Right lobe of liver (tissue), 6 donors: Measurements from ENCODE around the gene ARHGAP12. TPM values are rescaled to one million over a fixed set of nuclear protein-coding genes. Genes with fewer than 3 reads are reported as not detected.

Source experiments
- ATAC-seq, 4 donors: fragments of 200-7000 bp; cut with Tn5 transposase; one replicate each; pipeline ENCODE4 v1.9.1; 2020; ENCODE audit warnings: mild to moderate bottlenecking in 4 of 4, moderate library complexity in 4 of 4
- DNase-seq, 3 donors: peaks; one replicate each; pipeline ENCODE4 v3.0.0-alpha.2; 2020
- H3K27ac ChIP-seq, 3 donors: fragments of 200-600 bp; one replicate each; pipeline ENCODE4 v1.8.0; 2022
- H3K27me3 ChIP-seq, 2 donors: fragments of 200-600 bp; one replicate each; pipeline ENCODE4 v1.8.0; 2022
- H3K36me3 ChIP-seq, 4 donors: fragments of 200-600 bp; sonication (generic) in 1 of 4; one replicate each; pipeline versions ENCODE4 v1.5.1 to v1.8.0; 2017 to 2022; ENCODE audit warnings: control low read depth in 1 of 4
- H3K4me1 ChIP-seq, 4 donors: fragments of 200-600 bp; sonication (generic) in 1 of 4; one replicate each; pipeline versions ENCODE4 v1.5.1 to v1.8.0; 2017 to 2022; ENCODE audit warnings: control low read depth in 1 of 4
- H3K4me3 ChIP-seq, 3 donors: fragments of 200-600 bp; one replicate each; pipeline ENCODE4 v1.8.0; 2022
- H3K9me3 ChIP-seq, 4 donors: fragments of 200-600 bp; sonication (generic) in 1 of 4; one replicate each; pipeline versions ENCODE4 v1.5.1 to v1.8.0; 2017 to 2022; ENCODE audit warnings: control low read depth in 1 of 4
- CTCF ChIP-seq, 4 donors: fragments of 200-600 bp in 3 of 4; fragments of 450-650 bp in 1 of 4; IDR thresholded peaks; one replicate each; pipeline versions ENCODE4 v1.5.1 to v1.8.0; 2016 to 2022; ENCODE audit warnings: antibody characterized with exemption in 4 of 4, mild to moderate bottlenecking in 2 of 4
- POLR2A ChIP-seq: fragments of 450-650 bp; IDR thresholded peaks from one replicate; pipeline ENCODE4 v1.6.1; 2017; ENCODE audit warnings: antibody characterized with exemption, mild to moderate bottlenecking
- WGBS: methylation state at CpG from one replicate; pipeline ENCODE4 v1.1.6; 2018; ENCODE audit warnings: low coverage, low lambda C conversion rate; ENCODE audit not compliant: insufficient coverage; ENCODE audit errors: missing lambda C conversion rate; 5-methylcytosine and 5-hydroxymethylcytosine counted together
- intact Hi-C, 2 donors: fragments of 100-400 bp; cut with DNase I; formaldehyde crosslinking; loops; one replicate each; pipeline versions ENCODE4 v1.11.2 to v1.14.1; 2022
- total RNA-seq, 6 experiments: library from RNA; depleted of rRNA in 2 of 6; stranded (reverse); fragments of >200 nt in 2 of 6; fragmentation: NEBNext Ultra II Directional in 3 of 6; extraction: Animal tissue kit (Norgen Biotek cat#: 25700) in 3 of 6; gene quantifications; one replicate each; pipeline versions ENCODE4 v1.1.0 to v1.2.4, GENCODE V29; 2016 to 2023
- donor health status: DM: no; HTN: yes; CAD: no.
- donor health status: DM: no; HTN: no; CAD: no.
- donor health status: DM: no; HTN: no; CAD: no.
- donor health status: DM: no; HTN: yes; CAD: no.
- donor health status: DM: no; HTN: yes; CAD: no.

Gene ARHGAP12
- total RNA-seq, 6 experiments from 2014 or later, result 12.1 to 24.8 (median 17.6) TPM

DNA sequence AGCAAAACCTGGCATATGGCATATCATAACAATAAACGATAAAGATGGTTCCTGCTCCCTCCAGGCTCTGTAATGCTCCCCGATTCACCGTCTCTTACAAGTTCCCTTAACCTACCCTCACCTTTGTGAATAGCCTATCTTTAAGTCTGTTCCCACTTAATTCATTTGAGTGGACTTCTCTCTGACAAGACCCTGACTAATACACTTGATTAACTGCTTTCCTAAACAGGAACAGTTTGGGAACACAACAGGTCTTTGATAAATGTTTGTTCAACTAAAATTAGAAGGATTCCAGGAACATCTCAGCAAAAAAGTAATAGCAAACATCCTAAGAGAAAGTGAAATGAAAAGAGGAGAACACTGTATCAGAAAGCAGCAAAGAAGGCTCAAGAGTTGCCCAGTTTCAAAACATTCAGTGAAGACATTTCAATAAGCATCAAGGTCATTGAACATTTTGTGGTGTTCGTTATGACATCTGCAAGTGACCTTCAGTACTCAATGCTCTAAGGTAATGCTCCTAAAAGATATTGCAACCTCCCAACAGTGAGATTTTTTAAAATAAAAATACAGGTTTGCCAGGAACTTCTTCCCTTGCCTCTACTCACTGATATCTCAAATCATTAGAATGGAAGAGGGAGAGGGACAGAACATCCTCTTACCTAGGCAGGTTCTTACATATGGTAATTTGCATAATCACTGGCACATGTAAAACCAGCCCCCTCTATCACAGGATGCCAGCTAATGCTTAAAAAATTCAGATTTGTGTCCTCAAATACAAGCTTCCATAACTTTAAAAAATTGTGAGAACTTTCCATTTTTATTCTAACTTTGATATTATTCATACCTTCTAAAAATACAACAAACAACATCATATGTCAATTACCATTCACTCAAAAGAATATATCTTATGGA, 11.4 kb upstream of the ARHGAP12 start:
- H3K9me3 ChIP-seq, result no peaks in the 10 kb centered on the region
- no peak overlapping the region for H3K4me3 ChIP-seq
- intact Hi-C loops, result no loop called here
- WGBS, result 62% methylated on average over 4 of the region's 4 CpGs
- TF ChIP-seq CTCF (IDR thresholded peaks at IDR 0.05) (no peak), POLR2A (no peak)
- no peaks in the 10 kb centered on the region for H3K36me3 ChIP-seq
- H3K27ac ChIP-seq, result peak overlapping the region; percentile 36 to 65 (median 63)
- no peaks in the 10 kb centered on the region for H3K27me3 ChIP-seq
- H3K4me1 ChIP-seq, result peaks cover 0 to 24% (median 8%) of the 10 kb centered on the region in 4 donors
- DNase-seq (no peak), ATAC-seq (peak; percentile 4 to 55 (median 28))

DNA sequence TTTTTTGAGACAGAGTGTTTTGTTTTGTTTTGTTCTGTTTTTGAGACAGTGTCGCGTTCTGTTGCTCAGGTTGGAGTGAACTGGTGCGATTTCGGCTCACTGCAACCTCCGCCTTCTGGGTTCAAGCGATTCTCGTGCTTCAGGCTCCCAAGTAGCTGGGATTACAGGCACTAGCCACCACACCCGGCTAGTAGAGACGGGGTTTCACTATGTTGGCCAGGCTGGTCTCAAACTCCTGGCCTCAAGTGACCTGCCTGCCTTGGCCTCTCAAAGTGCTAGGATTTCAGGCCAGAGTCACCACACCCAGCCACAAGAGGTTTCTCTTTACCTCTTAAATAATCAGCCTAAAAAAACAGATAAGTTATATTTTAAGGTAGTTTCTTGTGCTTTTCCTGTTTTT, 8.7 kb upstream of the ARHGAP12 start:
- WGBS, result 95% methylated on average over 4 of the region's 9 CpGs
- H3K4me1 ChIP-seq, result peaks cover 0 to 16% (median 7%) of the 10 kb centered on the region in 4 donors
- H3K4me3 ChIP-seq, result no peak overlapping the region
- intact Hi-C loops, result no loop called here
- DNase-seq (no peak), ATAC-seq (no peak)
- H3K27ac ChIP-seq, result no peak overlapping the region
- H3K27me3 ChIP-seq, result no peaks in the 10 kb centered on the region
- no peaks in the 10 kb centered on the region for H3K9me3 ChIP-seq
- H3K36me3 ChIP-seq, result no peaks in the 10 kb centered on the region
- TF ChIP-seq CTCF (IDR thresholded peaks at IDR 0.05) (no peak), POLR2A (no peak)

DNA sequence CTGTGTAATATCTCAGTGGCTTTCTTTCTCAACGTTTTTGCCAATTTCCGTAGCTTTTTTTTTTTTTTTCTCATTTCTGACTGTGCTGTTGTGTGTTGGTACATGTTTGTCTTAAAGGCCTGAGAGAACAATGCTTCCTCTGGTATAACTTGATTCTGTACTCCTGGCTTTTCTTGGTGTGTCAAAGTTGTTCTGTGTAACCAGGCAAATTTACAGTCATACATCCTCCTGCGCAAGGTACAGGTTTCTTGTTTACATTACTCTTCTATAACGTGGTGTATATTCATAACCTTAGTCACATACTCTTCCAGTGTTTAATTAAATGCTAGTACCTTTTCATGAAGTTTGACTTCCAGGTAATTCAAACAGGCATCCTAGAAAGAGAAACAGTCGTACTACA, 8.3 kb upstream of the ARHGAP12 start:
- Histone ChIP-seq H3K27me3 (no peaks in the 10 kb centered on the region), H3K4me3 (no peak overlapping the region), H3K4me1 (peaks cover 0 to 16% (median 4%) of the 10 kb centered on the region in 4 donors), H3K9me3 (no peaks in the 10 kb centered on the region), H3K36me3 (no peaks in the 10 kb centered on the region), H3K27ac (no peak overlapping the region)
- intact Hi-C loops, result no loop called here
- TF ChIP-seq POLR2A (no peak), CTCF (IDR thresholded peaks at IDR 0.05) (no peak)
- 59% methylated on average over 5 of the region's 5 CpGs for WGBS
- no peak for ATAC-seq
- DNase-seq, result no peak

DNA sequence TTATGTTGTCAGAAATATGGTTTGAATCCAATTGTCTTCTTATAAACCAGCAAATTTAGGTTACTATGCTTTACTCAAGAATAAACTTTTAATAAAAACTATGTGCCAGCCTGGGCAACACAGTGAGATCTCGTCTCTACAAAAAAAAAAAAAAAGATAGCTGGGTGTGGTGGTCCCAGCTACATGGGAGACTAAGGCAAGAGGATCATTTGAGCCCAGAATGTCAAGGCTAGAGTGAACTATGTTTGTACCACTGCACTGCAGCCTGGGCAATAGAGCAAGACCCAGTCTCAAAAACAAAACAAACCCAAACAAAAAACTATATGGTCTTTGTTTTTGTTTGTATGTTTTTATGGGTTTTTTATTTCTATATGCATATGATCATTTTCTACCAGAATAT, 7.5 kb upstream of the ARHGAP12 start:
- no peak for ATAC-seq
- Histone ChIP-seq H3K4me3 (no peak overlapping the region), H3K36me3 (no peaks in the 10 kb centered on the region), H3K27ac (no peak overlapping the region), H3K9me3 (no peaks in the 10 kb centered on the region), H3K4me1 (peaks cover 0 to 9% (median 4%) of the 10 kb centered on the region in 4 donors), H3K27me3 (no peaks in the 10 kb centered on the region)
- no peak for DNase-seq
- no peak for TF ChIP-seq CTCF (IDR thresholded peaks at IDR 0.05)
- TF ChIP-seq POLR2A, result no peak
- intact Hi-C loops, result no loop called here
- 80% methylated on average over 1 of the region's 1 CpG for WGBS
